ENCODE results near the gene CSTPP1. TPM values are rescaled to one million over a fixed set of nuclear protein-coding genes. Genes with fewer than 3 reads are reported as not detected.
A peak's percentile ranks its signal among the peaks of the same experiment; 100 is the strongest.

CSTPP1 gene
- total RNA-seq, 1 donor from 2014 or later: 30.0 TPM

- H3K36me3 Mint-ChIP-seq (ENCODE audit: low read depth, unreplicated experiment): peaks cover 5% of the 10 kb centered on the region
- no peak for DNase-seq (ENCODE audit: low spot score)
- H3K27ac Mint-ChIP-seq (ENCODE audit: unreplicated experiment): no peak overlapping the region
- H3K27me3 Mint-ChIP-seq (ENCODE audit: unreplicated experiment): peaks cover 12% of the 10 kb centered on the region
- H3K4me3 Mint-ChIP-seq (ENCODE audit: unreplicated experiment): no peak overlapping the region
- peaks cover 58% of the 10 kb centered on the region for H3K4me1 Mint-ChIP-seq (ENCODE audit: unreplicated experiment)
- no peak for TF ChIP-seq CTCF (IDR thresholded peaks at IDR 0.05; ENCODE audit: unreplicated experiment)
- H3K9me3 Mint-ChIP-seq (ENCODE audit: unreplicated experiment): no peaks in the 10 kb centered on the region
These were observed 21.7 kb upstream of the CSTPP1 start for GRCh38 chr11:46914910-46915309.

GRCh38 chr11:46916286-46917108, 20.1 kb upstream of the CSTPP1 start:
- peaks cover 12% of the 10 kb centered on the region for H3K27me3 Mint-ChIP-seq (ENCODE audit: unreplicated experiment)
- peak; percentile 59 for DNase-seq (ENCODE audit: low spot score)
- H3K9me3 Mint-ChIP-seq (ENCODE audit: unreplicated experiment): no peaks in the 10 kb centered on the region
- peaks cover 5% of the 10 kb centered on the region for H3K36me3 Mint-ChIP-seq (ENCODE audit: low read depth, unreplicated experiment)
- peak overlapping the region; percentile 95 for H3K4me3 Mint-ChIP-seq (ENCODE audit: unreplicated experiment)
- TF ChIP-seq CTCF (IDR thresholded peaks at IDR 0.05; ENCODE audit: unreplicated experiment): no peak
- H3K4me1 Mint-ChIP-seq (ENCODE audit: unreplicated experiment): peaks cover 53% of the 10 kb centered on the region
- H3K27ac Mint-ChIP-seq (ENCODE audit: unreplicated experiment): peak overlapping the region; percentile 86

- Mint-ChIP-seq H3K36me3 (ENCODE audit: low read depth, unreplicated experiment) (peaks cover 5% of the 10 kb centered on the region), H3K27me3 (ENCODE audit: unreplicated experiment) (peaks cover 12% of the 10 kb centered on the region), H3K27ac (ENCODE audit: unreplicated experiment) (peak overlapping the region; percentile 86), H3K4me3 (ENCODE audit: unreplicated experiment) (peak overlapping the region; percentile 95), H3K4me1 (ENCODE audit: unreplicated experiment) (peaks cover 49% of the 10 kb centered on the region), H3K9me3 (ENCODE audit: unreplicated experiment) (no peaks in the 10 kb centered on the region)
- TF ChIP-seq CTCF (IDR thresholded peaks at IDR 0.05; ENCODE audit: unreplicated experiment): no peak
- DNase-seq (ENCODE audit: low spot score): no peak
These were observed 19.3 kb upstream of the CSTPP1 start for GRCh38 chr11:46917109-46917761.

GRCh38 chr11:46917762-46918082, 18.8 kb upstream of the CSTPP1 start:
- Mint-ChIP-seq H3K36me3 (ENCODE audit: low read depth, unreplicated experiment) (peaks cover 5% of the 10 kb centered on the region), H3K9me3 (ENCODE audit: unreplicated experiment) (no peaks in the 10 kb centered on the region), H3K4me3 (ENCODE audit: unreplicated experiment) (peak overlapping the region; percentile 95), H3K4me1 (ENCODE audit: unreplicated experiment) (peaks cover 44% of the 10 kb centered on the region), H3K27ac (ENCODE audit: unreplicated experiment) (no peak overlapping the region), H3K27me3 (ENCODE audit: unreplicated experiment) (peaks cover 12% of the 10 kb centered on the region)
- no peak for TF ChIP-seq CTCF (IDR thresholded peaks at IDR 0.05; ENCODE audit: unreplicated experiment)
- no peak for DNase-seq (ENCODE audit: low spot score)

All from endothelial cell (in vitro differentiated cells).